GM12873 (cell line): Measurements from ENCODE around the gene ZBTB8B.

Experiments
- CTCF ChIP-seq: IDR thresholded peaks from 2 replicates; pipeline ENCODE4 v1.5.1; 2012; ENCODE audit warnings: low read depth, mild to moderate bottlenecking, moderate library complexity, low read length, control low read depth; ENCODE audit not compliant: insufficient read depth; ENCODE audit errors: missing control alignments

The ZBTB8B gene

DNA sequence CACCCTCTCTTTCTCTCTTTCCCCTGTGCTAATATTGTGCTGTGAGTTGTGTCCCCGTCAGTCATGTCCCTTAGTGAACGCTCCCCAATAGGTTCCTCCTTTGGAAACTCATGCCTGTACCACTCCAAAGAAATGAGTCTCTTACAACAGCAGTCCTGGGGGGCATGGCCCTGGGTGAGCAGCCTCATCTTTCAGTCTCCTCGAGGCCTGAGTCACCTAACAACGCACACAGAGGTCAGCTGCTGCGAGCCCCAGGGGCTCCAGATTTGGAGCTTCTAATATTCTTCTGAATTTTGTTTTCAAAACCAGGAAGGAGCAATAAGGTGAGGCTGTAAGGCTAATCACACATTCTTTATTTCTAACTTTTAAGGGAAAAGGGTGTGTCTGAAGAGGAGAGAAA lies 43.9 kb downstream of the ZBTB8B start:
- no peak for TF ChIP-seq CTCF

- TF ChIP-seq CTCF, result no peak
Measured at GRCh38 chr1:32509939-32510338, 45.1 kb downstream of the ZBTB8B start.
